ENCODE measurements around the gene SULT1C2. TPM values are rescaled to one million over a fixed set of nuclear protein-coding genes. Genes with fewer than 3 reads are reported as not detected.

The SULT1C2 gene
- total RNA-seq, 1 donor from 2014 or later: not detected

GRCh38 chr2:108346827-108347226 lies 58.1 kb downstream of the SULT1C2 start:
- no peak for TF ChIP-seq CTCF (IDR thresholded peaks at IDR 0.05; ENCODE audit: partially characterized antibody, unreplicated experiment)
- Mint-ChIP-seq H3K9me3 (ENCODE audit: unreplicated experiment) (peaks cover 2% of the 10 kb centered on the region), H3K4me1 (ENCODE audit: low read depth, unreplicated experiment) (no peaks in the 10 kb centered on the region), H3K27ac (ENCODE audit: unreplicated experiment) (no peak overlapping the region), H3K4me3 (ENCODE audit: unreplicated experiment) (no peak overlapping the region), H3K27me3 (ENCODE audit: unreplicated experiment) (no peaks in the 10 kb centered on the region), H3K36me3 (ENCODE audit: unreplicated experiment) (no peaks in the 10 kb centered on the region)
- DNase-seq: no peak

GRCh38 chr2:108347786-108348185 lies 59.1 kb downstream of the SULT1C2 start:
- Mint-ChIP-seq H3K27ac (ENCODE audit: unreplicated experiment) (no peak overlapping the region), H3K27me3 (ENCODE audit: unreplicated experiment) (no peaks in the 10 kb centered on the region), H3K4me1 (ENCODE audit: low read depth, unreplicated experiment) (no peaks in the 10 kb centered on the region), H3K4me3 (ENCODE audit: unreplicated experiment) (no peak overlapping the region), H3K36me3 (ENCODE audit: unreplicated experiment) (no peaks in the 10 kb centered on the region), H3K9me3 (ENCODE audit: unreplicated experiment) (peaks cover 2% of the 10 kb centered on the region)
- DNase-seq: no peak
- TF ChIP-seq CTCF (IDR thresholded peaks at IDR 0.05; ENCODE audit: partially characterized antibody, unreplicated experiment): no peak

GRCh38 chr2:108348816-108349570 lies 60.3 kb downstream of the SULT1C2 start:
- no peak for TF ChIP-seq CTCF (IDR thresholded peaks at IDR 0.05; ENCODE audit: partially characterized antibody, unreplicated experiment)
- Mint-ChIP-seq H3K4me1 (ENCODE audit: low read depth, unreplicated experiment) (no peaks in the 10 kb centered on the region), H3K27ac (ENCODE audit: unreplicated experiment) (no peak overlapping the region), H3K27me3 (ENCODE audit: unreplicated experiment) (no peaks in the 10 kb centered on the region), H3K4me3 (ENCODE audit: unreplicated experiment) (no peak overlapping the region), H3K9me3 (ENCODE audit: unreplicated experiment) (peaks cover 3% of the 10 kb centered on the region), H3K36me3 (ENCODE audit: unreplicated experiment) (no peaks in the 10 kb centered on the region)
- DNase-seq: no peak

- no peak for TF ChIP-seq CTCF (IDR thresholded peaks at IDR 0.05; ENCODE audit: partially characterized antibody, unreplicated experiment)
These were observed 60.9 kb downstream of the SULT1C2 start for GRCh38 chr2:108349571-108349928.

GRCh38 chr2:108351889-108352288 lies 63.2 kb downstream of the SULT1C2 start:
- no peaks in the 10 kb centered on the region for H3K27me3 Mint-ChIP-seq (ENCODE audit: unreplicated experiment)

More at GRCh38 chr2:108349571-108349928, 60.9 kb downstream of the SULT1C2 start:
- Mint-ChIP-seq H3K27ac (ENCODE audit: unreplicated experiment) (no peak overlapping the region), H3K27me3 (ENCODE audit: unreplicated experiment) (no peaks in the 10 kb centered on the region), H3K9me3 (ENCODE audit: unreplicated experiment) (peaks cover 3% of the 10 kb centered on the region), H3K4me1 (ENCODE audit: low read depth, unreplicated experiment) (no peaks in the 10 kb centered on the region), H3K4me3 (ENCODE audit: unreplicated experiment) (no peak overlapping the region), H3K36me3 (ENCODE audit: unreplicated experiment) (no peaks in the 10 kb centered on the region)
- no peak for DNase-seq

More at GRCh38 chr2:108351889-108352288, 63.2 kb downstream of the SULT1C2 start:
- no peak overlapping the region for H3K4me3 Mint-ChIP-seq (ENCODE audit: unreplicated experiment)
- no peaks in the 10 kb centered on the region for H3K36me3 Mint-ChIP-seq (ENCODE audit: unreplicated experiment)
- peaks cover 3% of the 10 kb centered on the region for H3K9me3 Mint-ChIP-seq (ENCODE audit: unreplicated experiment)
- no peaks in the 10 kb centered on the region for H3K4me1 Mint-ChIP-seq (ENCODE audit: low read depth, unreplicated experiment)
- DNase-seq: no peak
- no peak overlapping the region for H3K27ac Mint-ChIP-seq (ENCODE audit: unreplicated experiment)
- TF ChIP-seq CTCF (IDR thresholded peaks at IDR 0.05; ENCODE audit: partially characterized antibody, unreplicated experiment): no peak

Data from glutamatergic neuron (in vitro differentiated cells).